CD4-positive, alpha-beta T cell (primary cell): ENCODE measurements around the gene SMOC2. TPM values are rescaled to one million over a fixed set of nuclear protein-coding genes. Genes with fewer than 3 reads are reported as not detected.
"Not testable (repeated sequence)": the region's sequence is repeated elsewhere in the genome, so short reads cannot be mapped to it uniquely, and the experiment has no call there.

Source experiments
- ATAC-seq: fragments of 200-7000 bp; cut with Tn5 transposase; one replicate; pipeline ENCODE4 v1.10.0; 2022; ENCODE audit warnings: mild to moderate bottlenecking; ENCODE audit not compliant: poor library complexity
- CTCF ChIA-PET: fragments of 350-600 bp; sonication (Branson Sonifier 250); formaldehyde crosslinking; loops from one replicate; lab custom pipeline; 2021; ENCODE audit warnings: antibody characterized with exemption, inconsistent platforms; lab: Charles Lee
- POLR2A ChIA-PET: fragments of 350-600 bp; sonication (Branson Sonifier 250); formaldehyde crosslinking; loops from one replicate; lab custom pipeline; 2021; ENCODE audit warnings: antibody characterized with exemption, inconsistent platforms; lab: Charles Lee
- DNase-seq, 14 experiments: peaks; one replicate each; pipeline ENCODE4 v3.0.0-alpha.2; 2013 to 2020; ENCODE audit warnings: mixed read lengths in 2 of 14
- H3K27ac ChIP-seq, 2 donors: one replicate each; pipeline versions ENCODE4 v1.5.1 to v1.7.0; 2013; ENCODE audit warnings: low read length in 2 of 2, low read depth in 1 of 2, mild to moderate bottlenecking in 1 of 2
- H3K27me3 ChIP-seq, 2 experiments: 1 replicate in 1 of 2; 2 replicates in 1 of 2; pipeline versions ENCODE4 v1.6.1 to v1.7.0; 2013; ENCODE audit warnings: low read length in 2 of 2, control low read depth in 1 of 2, mild to moderate bottlenecking in 1 of 2, moderate library complexity in 1 of 2; ENCODE audit not compliant: insufficient read depth in 2 of 2, control insufficient read depth in 1 of 2
- H3K36me3 ChIP-seq: one replicate; pipeline ENCODE4 v1.6.1; 2013; ENCODE audit warnings: low read length, control low read depth; ENCODE audit not compliant: insufficient read depth
- H3K4me1 ChIP-seq: one replicate; pipeline ENCODE4 v1.6.1; 2013; ENCODE audit warnings: low read length, control low read depth; ENCODE audit not compliant: insufficient read depth
- H3K4me3 ChIP-seq: one replicate; pipeline ENCODE4 v1.5.1; 2013; ENCODE audit warnings: mild to moderate bottlenecking, low read length, moderate library complexity
- H3K9me3 ChIP-seq, 2 experiments: 1 replicate in 1 of 2; 2 replicates in 1 of 2; pipeline versions ENCODE4 v1.6.1 to v1.7.0; 2013; ENCODE audit warnings: low read length in 2 of 2, mild to moderate bottlenecking in 2 of 2, control low read depth in 1 of 2, moderate library complexity in 1 of 2; ENCODE audit not compliant: control insufficient read depth in 1 of 2, insufficient read depth in 1 of 2
- H3K27ac Mint-ChIP-seq: one replicate; pipeline ENCODE4 v1.8.0; 2020; ENCODE audit warnings: mixed read lengths
- H3K27me3 Mint-ChIP-seq: one replicate; pipeline ENCODE4 v1.8.0; 2021; ENCODE audit warnings: mixed read lengths
- H3K36me3 Mint-ChIP-seq: one replicate; pipeline ENCODE4 v1.8.0; 2021; ENCODE audit warnings: low read depth, mixed read lengths
- H3K4me1 Mint-ChIP-seq: one replicate; pipeline ENCODE4 v1.8.0; 2021; ENCODE audit warnings: low read depth, mixed read lengths
- H3K4me3 Mint-ChIP-seq: one replicate; pipeline ENCODE4 v1.8.0; 2020; ENCODE audit warnings: mild to moderate bottlenecking, mixed read lengths
- H3K9me3 Mint-ChIP-seq: one replicate; pipeline ENCODE4 v1.8.0; 2020; ENCODE audit warnings: mixed read lengths
- CTCF ChIP-seq: fragments of 200-600 bp; IDR thresholded peaks from one replicate; pipeline ENCODE4 v1.8.0; 2022; ENCODE audit warnings: antibody characterized with exemption, mild to moderate bottlenecking
- intact Hi-C, 2 experiments: fragments of 100-400 bp; cut with DNase I in 1 of 2; cut with micrococcal nuclease in 1 of 2; formaldehyde crosslinking; loops; one replicate each; pipeline versions ENCODE4 v1.15.1 to v1.9.0; 2023 to 2025; cut with DNase I, micrococcal nuclease
- total RNA-seq, 174 experiments: library from RNA in 2 of 174; stranded (reverse) in 2 of 174; gene quantifications; one replicate each; pipeline ENCODE4 v1.2.3 and lab custom pipeline; 2021 to 2026

The SMOC2 gene
- total RNA-seq, 2 experiments from 2014 or later = not detected

- no peak overlapping the region for H3K27ac Mint-ChIP-seq
Observed at GRCh38 chr6:168691774-168692173, 250.8 kb downstream of the SMOC2 start.

GRCh38 chr6:168692193-168692914 lies 251.4 kb downstream of the SMOC2 start:
- Histone ChIP-seq H3K36me3 (no peaks in the 10 kb centered on the region), H3K27me3 (no peaks in the 10 kb centered on the region), H3K4me1 (no peaks in the 10 kb centered on the region), H3K27ac (no peak overlapping the region), H3K4me3 (no peak overlapping the region), H3K9me3 (peaks cover 0 to 7% of the 10 kb centered on the region in 2 experiments)
- ChIA-PET CTCF (no interaction called here), POLR2A (no interaction called here)
- no peak overlapping the region for H3K4me3 Mint-ChIP-seq
- H3K4me1 Mint-ChIP-seq = no peaks in the 10 kb centered on the region
- no peaks in the 10 kb centered on the region for H3K27me3 Mint-ChIP-seq
- no peak overlapping the region for H3K27ac Mint-ChIP-seq
- ATAC-seq (no peak), DNase-seq (no peak)
- H3K9me3 Mint-ChIP-seq = peaks cover 3% of the 10 kb centered on the region
- intact Hi-C loops = no loop called here
- H3K36me3 Mint-ChIP-seq = no peaks in the 10 kb centered on the region
- TF ChIP-seq CTCF = no peak

More at GRCh38 chr6:168691774-168692173, 250.8 kb downstream of the SMOC2 start:
- Histone ChIP-seq H3K36me3 (no peaks in the 10 kb centered on the region), H3K9me3 (peaks cover 0 to 7% of the 10 kb centered on the region in 2 experiments), H3K27ac (no peak overlapping the region), H3K4me3 (no peak overlapping the region), H3K27me3 (no peaks in the 10 kb centered on the region), H3K4me1 (no peaks in the 10 kb centered on the region)
- DNase-seq = no peak
- no peak for ATAC-seq
- CTCF ChIA-PET = no interaction called here
- H3K9me3 Mint-ChIP-seq = no peaks in the 10 kb centered on the region
- POLR2A ChIA-PET = no interaction called here
- no peaks in the 10 kb centered on the region for H3K36me3 Mint-ChIP-seq
- TF ChIP-seq CTCF = no peak
- no peaks in the 10 kb centered on the region for H3K4me1 Mint-ChIP-seq
- H3K27me3 Mint-ChIP-seq = no peaks in the 10 kb centered on the region
- H3K4me3 Mint-ChIP-seq = no peak overlapping the region
- intact Hi-C loops = no loop called here

GRCh38 chr6:168692915-168693257 lies 251.9 kb downstream of the SMOC2 start:
- DNase-seq, H3K27me3 Mint-ChIP-seq, H3K9me3 ChIP-seq, H3K36me3 Mint-ChIP-seq, ATAC-seq, H3K4me3 Mint-ChIP-seq, H3K27me3 ChIP-seq, H3K27ac ChIP-seq, H3K4me3 ChIP-seq, H3K27ac Mint-ChIP-seq, intact Hi-C loops, H3K36me3 ChIP-seq, POLR2A ChIA-PET, H3K4me1 Mint-ChIP-seq, CTCF ChIA-PET, H3K4me1 ChIP-seq, H3K9me3 Mint-ChIP-seq: not testable (repeated sequence)

- H3K36me3 ChIP-seq, H3K36me3 Mint-ChIP-seq, H3K27me3 ChIP-seq, intact Hi-C loops, DNase-seq, H3K4me3 Mint-ChIP-seq, CTCF ChIA-PET, H3K4me1 Mint-ChIP-seq, H3K4me1 ChIP-seq, H3K9me3 Mint-ChIP-seq, POLR2A ChIA-PET, ATAC-seq, H3K27me3 Mint-ChIP-seq, H3K27ac Mint-ChIP-seq, H3K27ac ChIP-seq, H3K4me3 ChIP-seq: not testable (repeated sequence)
- H3K9me3 ChIP-seq = peaks cover 0 to 14% of the 10 kb centered on the region in 2 experiments
Observed at GRCh38 chr6:168694797-168695196, 253.8 kb downstream of the SMOC2 start.
